ENCODE data around the gene CDKN2C. TPM values are rescaled to one million over a fixed set of nuclear protein-coding genes. Genes with fewer than 3 reads are reported as not detected.

CDKN2C gene
- total RNA-seq (2022), result 2.8 and 3.5 TPM in 2 replicates
- percentile 38 among the genes with signal in this experiment for Bru-seq, nascent RNA
- percentile 37 among the genes with signal in this experiment for BruChase-seq, experiment 1, labeled RNA remaining after a 2-hour chase
- BruChase-seq, experiment 2, labeled RNA remaining after a 6-hour chase, result percentile 32 among the genes with signal in this experiment
- long read RNA-seq, transcript CDKN2C-203 (3 exons, 2,086 nt), result major isoform, 6 of 6 reads
- long read RNA-seq, partial matches to known transcripts, result 0 of 6 reads
- long read RNA-seq, other reads (novel, unspliced or antisense), result 0 of 6 reads

- peak within 1 kb of the TSS; percentile 79 for H3K4me3 ChIP-seq (ENCODE audit: low read depth, low read length)
- Mint-ChIP-seq H3K27me3 (ENCODE audit: insufficient read depth, unreplicated experiment) (peaks cover 4% of the 10 kb centered on the region), H3K36me3 (ENCODE audit: insufficient read depth, unreplicated experiment) (no peaks in the 10 kb centered on the region), H3K4me3 (ENCODE audit: unreplicated experiment) (peak within 1 kb of the TSS; percentile 81), H3K4me1 (ENCODE audit: low read depth, unreplicated experiment) (no peaks in the 10 kb centered on the region), H3K9me3 (ENCODE audit: unreplicated experiment) (no peaks in the 10 kb centered on the region), H3K27ac (ENCODE audit: unreplicated experiment) (no peak within 1 kb of the TSS)
- intact Hi-C loops (cut with micrococcal nuclease; ENCODE audit: unreplicated experiment), result loop anchor here (2.0 to 10.0 kb wide), 3 partner anchors 43 to 195 kb away; no protein-coding TSS in a partner anchor
- H3K27me3 ChIP-seq (replicated peaks; ENCODE audit: control insufficient read depth, insufficient read depth, low read length), result no peaks in the 10 kb centered on the region
- no peak for TF ChIP-seq CTCF (IDR thresholded peaks at IDR 0.05; ENCODE audit: insufficient read depth in 1 of 2, low read depth in 1 of 2, low read length in 1 of 2, severe bottlenecking in 1 of 2, unreplicated experiment in 1 of 2)
- POLR2A ChIA-PET, result interaction anchor here (1.1 kb wide), 1 partner anchor 10 kb away, joined by 3 read pairs; the partner anchor contains the start of gene FAF1
- peak; percentile 42 to 45 for DNase-seq
- CTCF ChIA-PET, result interaction anchor here (0.9 to 1.8 kb wide), 2 partner anchors 8 to 40 kb away, joined by 5 to 9 read pairs; no protein-coding TSS in a partner anchor
- H3K9me3 ChIP-seq, result no peaks in the 10 kb centered on the region
- no TSS peak for BruUV-seq (replicated peaks)
- no peaks in the 10 kb centered on the region for H3K36me3 ChIP-seq (ENCODE audit: control insufficient read depth, insufficient read depth, low read length)
- no peaks in the 10 kb centered on the region for H3K4me1 ChIP-seq
These were observed at the start of gene CDKN2C for GRCh38 chr1:50969611-50970508. Gene CDKN2C (plus strand): TSS chr1:50970245. CDS start chr1:50970369, 124 bp downstream.

- POLR2A ChIA-PET, result no interaction called here
- Mint-ChIP-seq H3K4me1 (ENCODE audit: low read depth, unreplicated experiment) (peaks cover 12% of the 10 kb centered on the region), H3K36me3 (ENCODE audit: insufficient read depth, unreplicated experiment) (peaks cover 10% of the 10 kb centered on the region), H3K4me3 (ENCODE audit: unreplicated experiment) (no peak overlapping the region), H3K27me3 (ENCODE audit: insufficient read depth, unreplicated experiment) (no peaks in the 10 kb centered on the region), H3K27ac (ENCODE audit: unreplicated experiment) (no peak overlapping the region), H3K9me3 (ENCODE audit: unreplicated experiment) (peaks cover 12% of the 10 kb centered on the region)
- Histone ChIP-seq H3K4me1 (no peaks in the 10 kb centered on the region), H3K4me3 (ENCODE audit: low read depth, low read length) (no peak overlapping the region), H3K36me3 (ENCODE audit: control insufficient read depth, insufficient read depth, low read length) (no peaks in the 10 kb centered on the region), H3K27me3 (replicated peaks; ENCODE audit: control insufficient read depth, insufficient read depth, low read length) (no peaks in the 10 kb centered on the region), H3K9me3 (peaks cover 7% of the 10 kb centered on the region; the same call in 1 of the 2 replicates)
- no TSS peak for BruUV-seq (replicated peaks)
- CTCF ChIA-PET, result no interaction called here
- intact Hi-C loops (cut with micrococcal nuclease; ENCODE audit: unreplicated experiment), result no loop called here
- no peak for TF ChIP-seq CTCF (IDR thresholded peaks at IDR 0.05; ENCODE audit: insufficient read depth in 1 of 2, low read depth in 1 of 2, low read length in 1 of 2, severe bottlenecking in 1 of 2, unreplicated experiment in 1 of 2)
- no peak for DNase-seq
These were observed 49.6 kb upstream of the CDKN2C start for GRCh38 chr1:50920409-50920808.

- no peaks in the 10 kb centered on the region for H3K27me3 ChIP-seq (replicated peaks; ENCODE audit: control insufficient read depth, insufficient read depth, low read length)
- BruUV-seq (replicated peaks), result no TSS peak
- H3K9me3 ChIP-seq, result peaks cover 7% of the 10 kb centered on the region; the same call in 1 of the 2 replicates
- Mint-ChIP-seq H3K9me3 (ENCODE audit: unreplicated experiment) (peaks cover 12% of the 10 kb centered on the region), H3K4me3 (ENCODE audit: unreplicated experiment) (no peak overlapping the region), H3K27me3 (ENCODE audit: insufficient read depth, unreplicated experiment) (no peaks in the 10 kb centered on the region), H3K27ac (ENCODE audit: unreplicated experiment) (no peak overlapping the region), H3K36me3 (ENCODE audit: insufficient read depth, unreplicated experiment) (peaks cover 10% of the 10 kb centered on the region), H3K4me1 (ENCODE audit: low read depth, unreplicated experiment) (peaks cover 12% of the 10 kb centered on the region)
- H3K4me1 ChIP-seq, result no peaks in the 10 kb centered on the region
- no peak for TF ChIP-seq CTCF (IDR thresholded peaks at IDR 0.05; ENCODE audit: insufficient read depth in 1 of 2, low read depth in 1 of 2, low read length in 1 of 2, severe bottlenecking in 1 of 2, unreplicated experiment in 1 of 2)
- CTCF ChIA-PET, result no interaction called here
- DNase-seq, result no peak
- intact Hi-C loops (cut with micrococcal nuclease; ENCODE audit: unreplicated experiment), result no loop called here
- no peaks in the 10 kb centered on the region for H3K36me3 ChIP-seq (ENCODE audit: control insufficient read depth, insufficient read depth, low read length)
- POLR2A ChIA-PET, result no interaction called here
- H3K4me3 ChIP-seq (ENCODE audit: low read depth, low read length), result no peak overlapping the region
These were observed 49.0 kb upstream of the CDKN2C start for GRCh38 chr1:50921029-50921428.
